Thoracic aorta (tissue), 2 donors: ENCODE measurements around the gene PWWP2B. TPM values are rescaled to one million over a fixed set of nuclear protein-coding genes. Genes with fewer than 3 reads are reported as not detected.

ENCODE experiments used
- ATAC-seq: fragments of 150-250 bp; one replicate; pipeline ENCODE4 v1.8.0; 2017; ENCODE audit warnings: low read depth; ENCODE audit not compliant: insufficient number of reproducible peaks, low FRiP score
- DNase-seq: peaks from one replicate; pipeline ENCODE4 v3.0.0-alpha.2; 2020; ENCODE audit warnings: low spot score
- H3K27ac ChIP-seq, 2 donors: fragments of 200-600 bp; sonication (generic); 1 replicate in 1 of 2; 2 replicates in 1 of 2; pipeline ENCODE4 v1.5.1; 2016; ENCODE audit warnings: mild to moderate bottlenecking in 2 of 2, moderate library complexity in 2 of 2
- H3K27me3 ChIP-seq: fragments of 200-600 bp; sonication (generic); replicated peaks from 2 replicates; pipeline ENCODE4 v1.6.0; 2016; ENCODE audit warnings: mild to moderate bottlenecking; ENCODE audit not compliant: insufficient read depth
- H3K36me3 ChIP-seq: fragments of 200-600 bp; sonication (generic); one replicate; pipeline ENCODE4 v1.5.1; 2016
- H3K4me1 ChIP-seq, 2 donors: fragments of 200-600 bp; sonication (generic); 1 replicate in 1 of 2; 2 replicates in 1 of 2; pipeline versions ENCODE4 v1.5.1 to v1.6.0; 2016; ENCODE audit warnings: low read depth in 2 of 2, mild to moderate bottlenecking in 1 of 2; ENCODE audit not compliant: control insufficient read depth in 1 of 2
- H3K4me3 ChIP-seq: fragments of 200-600 bp; sonication (generic); 2 replicates; pipeline ENCODE4 v1.5.1; 2016; ENCODE audit warnings: mild to moderate bottlenecking
- H3K9me3 ChIP-seq: fragments of 200-600 bp; sonication (generic); 2 replicates; pipeline ENCODE4 v1.5.1; 2016
- CTCF ChIP-seq: fragments of 200-600 bp; sonication (generic); IDR thresholded peaks from one replicate; pipeline ENCODE4 v1.5.1; 2019; ENCODE audit warnings: antibody characterized with exemption
- total RNA-seq, 2 donors: library from RNA; depleted of rRNA; stranded (reverse); fragments of >200 nt; gene quantifications; one replicate each; pipeline versions ENCODE4 v1.1.0 to v1.2.3, GENCODE V29; 2016

The PWWP2B gene
- total RNA-seq, 2 donors from 2014 or later = 5.3 to 7.8 TPM

DNA sequence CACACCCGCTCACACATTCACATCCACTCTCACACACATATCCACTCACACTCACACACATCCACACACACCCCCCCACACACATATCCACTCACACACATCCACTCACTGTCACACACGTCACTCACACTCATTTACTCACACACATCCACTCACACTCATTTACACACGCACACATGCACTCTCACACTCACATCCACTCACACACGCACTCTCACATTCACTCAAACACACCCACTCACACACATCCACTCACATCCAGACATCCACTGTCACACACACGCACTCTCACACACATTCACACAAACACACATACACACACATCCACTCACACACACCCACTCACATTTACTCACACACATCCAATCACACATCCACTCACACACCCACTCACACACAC lies 18.3 kb downstream of the PWWP2B start:
- DNase-seq (no peak), ATAC-seq (no peak)
- no peak for TF ChIP-seq CTCF
- H3K27me3 ChIP-seq = no peaks in the 10 kb centered on the region
- no peaks in the 10 kb centered on the region for H3K9me3 ChIP-seq
- peaks cover 12 to 30% of the 10 kb centered on the region in 2 donors for H3K4me1 ChIP-seq
- H3K4me3 ChIP-seq = no peak overlapping the region
- H3K36me3 ChIP-seq = no peaks in the 10 kb centered on the region
- H3K27ac ChIP-seq = no peak overlapping the region

- no peak for ATAC-seq
- TF ChIP-seq CTCF = no peak
- Histone ChIP-seq H3K4me3 (no peak overlapping the region), H3K9me3 (no peaks in the 10 kb centered on the region), H3K36me3 (no peaks in the 10 kb centered on the region), H3K27ac (no peak overlapping the region), H3K4me1 (peaks cover 15 to 37% of the 10 kb centered on the region in 2 donors), H3K27me3 (no peaks in the 10 kb centered on the region)
- DNase-seq = no peak
Measured at GRCh38 chr10:132415956-132416355, 19.0 kb downstream of the PWWP2B start.

DNA sequence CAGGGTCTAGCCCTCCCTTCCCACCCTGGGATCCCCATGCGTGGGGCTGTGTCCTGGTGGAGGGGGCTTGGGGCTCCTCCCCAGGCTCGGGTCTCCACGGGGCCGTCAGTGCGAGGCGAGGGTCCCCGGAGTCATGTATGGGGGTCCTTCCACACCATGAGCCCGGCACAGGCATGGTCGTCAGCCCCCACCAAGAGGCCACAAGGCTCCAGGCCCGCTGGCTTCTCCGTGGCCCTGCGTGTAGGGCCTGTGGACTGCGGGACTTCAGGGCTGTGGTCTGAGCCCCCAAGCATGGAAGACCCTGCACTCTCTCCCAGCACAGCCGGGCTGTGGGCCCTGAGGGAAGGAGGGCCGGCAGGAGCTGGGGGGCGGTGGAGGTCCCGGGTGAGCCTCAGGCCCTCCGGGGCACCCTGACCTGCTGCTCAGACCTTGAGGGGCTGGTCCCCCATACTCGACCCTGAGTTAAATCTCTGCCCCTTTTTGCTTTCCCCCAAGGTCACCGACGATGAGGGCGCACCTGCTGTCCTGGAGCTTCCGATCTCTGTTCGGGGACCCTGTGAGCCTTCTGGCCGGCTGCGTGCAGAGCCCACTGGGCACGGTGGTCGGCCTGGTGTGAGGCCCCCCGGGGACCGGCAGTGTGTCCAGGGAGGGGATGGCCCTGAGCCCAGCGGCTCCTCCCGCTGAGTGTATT lies 19.7 kb downstream of the PWWP2B start:
- TF ChIP-seq CTCF = no peak
- ATAC-seq = no peak
- no peak for DNase-seq
- Histone ChIP-seq H3K4me3 (no peak overlapping the region), H3K9me3 (no peaks in the 10 kb centered on the region), H3K36me3 (no peaks in the 10 kb centered on the region), H3K4me1 (peaks cover 19 to 37% of the 10 kb centered on the region in 2 donors), H3K27me3 (no peaks in the 10 kb centered on the region), H3K27ac (peak overlapping the region in 1 of 2 donors; percentile 55)

DNA sequence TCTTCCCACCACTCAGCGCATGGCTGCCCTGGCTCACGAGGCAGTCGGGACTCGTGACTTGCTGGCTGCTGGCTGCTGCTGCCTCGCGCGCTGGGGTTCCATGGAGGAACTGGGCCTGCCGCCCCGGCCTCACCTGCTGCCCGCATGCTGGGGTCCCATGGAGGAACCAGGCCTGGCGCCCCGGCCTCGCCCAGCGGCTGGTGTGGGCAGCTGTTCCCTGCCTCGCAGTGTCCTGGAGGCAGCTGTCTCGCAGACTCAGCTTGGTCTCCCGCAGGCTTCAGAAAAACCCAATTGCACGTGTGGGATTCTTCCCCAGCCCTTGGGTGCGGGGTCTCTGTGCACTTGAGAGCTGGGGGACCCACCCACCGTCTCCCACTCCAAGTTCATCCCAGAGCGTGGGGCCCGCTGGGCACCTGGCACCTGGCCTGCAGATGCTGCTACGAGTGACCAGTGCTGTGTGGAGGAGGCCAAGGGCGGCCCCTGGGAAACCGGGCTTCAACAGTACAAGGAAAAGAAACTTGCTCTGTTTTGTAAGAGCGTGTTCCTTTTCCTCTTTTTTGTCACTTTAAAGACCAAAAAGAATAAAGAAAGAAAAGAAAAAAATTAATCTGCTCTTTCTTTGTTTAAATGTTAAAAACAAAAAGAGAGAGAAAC lies 20.4 kb downstream of the PWWP2B start:
- no peak for TF ChIP-seq CTCF

GRCh38 chr10:132417957-132418441 lies 21.0 kb downstream of the PWWP2B start:
- H3K27ac ChIP-seq = peak overlapping the region in 1 of 2 donors; percentile 55
- H3K27me3 ChIP-seq = no peaks in the 10 kb centered on the region
- H3K36me3 ChIP-seq = no peaks in the 10 kb centered on the region
- no peak for TF ChIP-seq CTCF
- peaks cover 21 to 39% of the 10 kb centered on the region in 2 donors for H3K4me1 ChIP-seq
- ATAC-seq = no peak
- DNase-seq = no peak
- H3K9me3 ChIP-seq = no peaks in the 10 kb centered on the region
- H3K4me3 ChIP-seq = no peak overlapping the region

More for the DNA sequence above, 20.4 kb downstream of the PWWP2B start:
- DNase-seq (no peak), ATAC-seq (no peak)
- H3K4me3 ChIP-seq = no peak overlapping the region
- peak overlapping the region in 1 of 2 donors; percentile 55 for H3K27ac ChIP-seq
- H3K9me3 ChIP-seq = no peaks in the 10 kb centered on the region
- H3K4me1 ChIP-seq = peaks cover 21 to 38% of the 10 kb centered on the region in 2 donors
- no peaks in the 10 kb centered on the region for H3K27me3 ChIP-seq
- no peaks in the 10 kb centered on the region for H3K36me3 ChIP-seq
